LoVo (cell line): ENCODE results near the gene KIAA1328.

Experiments used
- DNase-seq: peaks from one replicate; pipeline ENCODE4 v3.0.0-alpha.2; 2016; ENCODE audit warnings: low spot score

Gene KIAA1328

GRCh38 chr18:37219257-37219656 is 390.3 kb downstream of the KIAA1328 start:
- DNase-seq = no peak

- no peak for DNase-seq
Observed at GRCh38 chr18:37222354-37222998, 393.5 kb downstream of the KIAA1328 start.

- no peak for DNase-seq
Observed at GRCh38 chr18:37222999-37223378, 394.1 kb downstream of the KIAA1328 start.

DNA sequence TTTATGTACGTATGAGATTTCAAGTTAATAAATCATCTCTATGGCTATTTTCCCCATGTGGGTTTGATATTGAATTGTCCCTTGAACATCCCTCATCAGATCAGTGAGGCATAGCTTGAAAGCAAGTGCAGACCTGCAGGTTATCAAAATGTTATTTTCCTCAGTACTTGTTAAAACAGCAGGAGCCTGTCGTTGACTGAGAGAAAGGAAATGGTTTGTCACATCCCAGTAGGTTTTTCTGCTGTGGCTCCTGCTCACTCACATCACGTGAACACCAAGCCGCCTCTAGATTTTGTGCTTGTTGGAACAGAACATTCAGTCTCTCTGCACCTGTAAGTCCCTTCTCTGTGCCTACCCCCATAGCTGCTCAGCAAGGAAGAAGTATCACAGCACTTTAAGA is 396.4 kb downstream of the KIAA1328 start:
- no peak for DNase-seq

DNA sequence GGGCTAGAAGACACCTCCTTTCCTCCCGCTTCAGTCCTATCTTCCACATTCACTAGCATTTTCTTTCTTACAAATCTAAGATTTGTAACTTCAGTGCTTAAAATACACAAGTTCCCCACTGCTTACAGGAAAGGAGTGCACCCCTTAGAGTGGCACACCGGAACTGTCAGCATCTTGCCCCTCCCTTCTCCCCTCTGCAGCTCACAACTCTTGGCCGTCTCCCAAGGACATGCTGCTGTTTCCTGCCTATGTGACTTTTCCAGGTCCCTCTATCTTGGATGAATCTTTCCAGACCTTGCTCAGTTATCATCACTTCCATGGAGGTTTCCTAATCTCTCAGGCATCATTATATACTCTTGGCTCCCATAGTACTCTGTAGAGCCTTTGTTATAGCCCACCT is 401.8 kb downstream of the KIAA1328 start:
- DNase-seq = no peak

GRCh38 chr18:37231251-37231650 is 402.3 kb downstream of the KIAA1328 start:
- no peak for DNase-seq

DNA sequence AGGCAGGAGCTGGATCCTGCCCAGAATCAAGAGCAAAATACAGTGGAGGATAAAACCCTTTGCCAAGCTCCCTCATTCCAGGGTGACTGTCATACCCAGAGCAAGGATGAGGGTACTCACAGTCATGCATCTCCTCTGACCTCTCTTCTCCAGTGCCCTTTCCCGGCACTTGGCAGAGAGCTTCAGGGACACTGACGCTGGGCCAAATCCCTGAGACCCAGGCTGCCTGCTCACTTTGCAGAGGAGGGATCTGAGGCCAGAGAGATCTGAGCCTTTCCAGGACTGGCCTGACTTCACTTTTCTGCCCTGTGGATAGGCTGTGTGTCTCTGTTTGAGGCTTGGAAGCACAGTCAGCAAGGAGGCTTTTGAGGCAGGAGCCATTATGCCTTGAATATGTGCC is 406.7 kb downstream of the KIAA1328 start:
- no peak for DNase-seq

- DNase-seq = no peak
Observed at GRCh38 chr18:37238282-37239108, 409.6 kb downstream of the KIAA1328 start.

DNA sequence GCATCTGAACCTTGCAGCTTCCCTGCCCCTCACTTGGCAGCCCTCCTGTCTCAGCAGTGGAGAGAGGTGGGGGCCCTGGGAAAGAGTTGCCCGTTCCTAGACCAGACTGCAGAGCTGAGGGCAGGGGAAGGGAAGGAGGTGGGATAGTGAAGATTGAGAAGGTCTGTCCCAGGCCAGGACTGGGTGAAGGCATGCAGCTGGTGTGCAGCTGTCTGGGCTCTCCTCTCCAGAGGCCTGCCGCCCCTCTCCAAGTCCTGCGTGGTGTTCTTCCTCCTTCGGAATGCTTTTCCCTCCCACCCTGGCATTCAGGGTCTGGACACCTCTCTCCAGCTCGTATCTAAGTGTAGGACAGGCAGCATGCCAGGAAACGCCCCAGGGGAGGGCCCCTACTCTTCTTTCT is 413.2 kb downstream of the KIAA1328 start:
- no peak for DNase-seq

DNA sequence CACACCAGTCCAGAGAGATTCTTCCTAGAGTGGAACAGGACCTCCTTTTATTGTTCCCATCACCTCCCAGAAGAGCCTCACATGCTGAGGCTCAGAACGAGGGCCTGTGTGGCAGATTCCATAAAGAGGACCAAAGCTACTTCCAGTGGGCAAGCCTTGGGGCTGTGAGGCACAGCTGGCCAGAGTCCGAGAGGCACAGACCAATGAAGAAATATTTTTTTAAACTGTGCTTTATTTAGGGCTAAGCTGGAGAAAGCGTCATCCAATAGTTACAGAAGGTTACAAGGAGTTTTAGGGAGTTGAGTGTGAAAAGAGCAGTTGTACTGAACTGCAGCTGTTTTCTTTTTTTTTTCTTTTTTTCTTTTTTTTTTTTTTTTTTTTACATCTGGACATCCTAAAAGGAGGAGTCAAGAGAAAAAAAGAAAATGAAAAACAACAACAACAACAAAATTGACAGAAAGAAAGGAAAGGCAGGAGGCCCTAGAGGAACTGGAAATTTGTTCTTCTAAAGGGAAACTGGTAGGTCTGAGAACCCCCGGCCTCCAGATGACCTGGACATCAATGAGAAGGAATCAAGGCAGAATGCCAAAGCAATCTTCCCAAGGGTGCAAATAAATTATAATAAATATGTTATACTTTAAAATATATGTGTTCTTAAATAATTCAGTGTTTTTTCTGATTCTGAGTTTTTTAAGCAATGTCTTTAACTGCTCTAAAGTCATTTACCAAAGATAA is 414.1 kb downstream of the KIAA1328 start:
- no peak for DNase-seq

DNA sequence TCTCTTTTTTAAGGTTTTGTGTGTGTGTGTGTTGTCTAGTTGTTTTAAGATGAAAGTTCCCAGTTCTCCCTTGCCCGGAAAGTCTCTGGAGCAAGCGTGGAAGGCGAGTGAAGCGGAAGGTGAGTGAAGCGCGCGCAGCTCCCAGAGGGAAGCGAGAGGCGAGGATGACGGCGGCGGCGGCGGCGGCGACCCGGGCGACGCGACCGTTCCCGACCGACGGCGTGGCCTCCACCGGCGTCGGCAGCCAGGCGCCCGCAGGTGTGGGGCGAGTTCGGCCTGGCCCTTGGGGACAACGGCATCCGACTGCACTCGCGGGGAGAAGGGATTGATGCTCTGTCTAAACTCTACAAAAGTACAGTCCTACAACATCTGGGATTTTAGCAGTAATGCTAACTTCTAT is 414.8 kb downstream of the KIAA1328 start:
- DNase-seq = no peak

- DNase-seq = no peak
Observed at GRCh38 chr18:37244618-37245017, 415.7 kb downstream of the KIAA1328 start.

DNA sequence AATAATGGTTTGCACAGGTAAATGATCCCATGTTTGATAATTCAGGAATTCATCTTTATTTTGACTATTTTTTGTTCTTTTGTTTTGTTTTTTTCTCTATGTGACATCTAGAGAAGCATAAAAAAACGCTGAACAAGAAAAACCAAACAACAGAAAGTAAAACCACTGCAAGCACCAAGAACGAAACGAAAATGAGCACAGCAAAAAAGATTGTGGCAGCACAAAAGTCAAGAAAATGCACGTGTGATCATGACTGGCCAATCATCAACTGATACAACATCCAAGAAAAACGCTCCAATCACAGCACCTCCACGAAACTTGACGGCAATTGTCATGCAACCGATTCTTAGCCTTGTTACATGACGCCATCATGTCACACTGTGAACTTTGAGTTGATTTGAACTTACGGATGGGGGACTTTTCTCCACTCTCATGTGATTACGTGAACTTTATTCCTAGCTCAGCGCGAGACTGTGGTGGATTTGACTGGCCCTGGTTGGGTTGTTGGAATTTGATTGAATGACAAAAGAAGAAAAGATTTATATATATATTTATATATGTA is 417.9 kb downstream of the KIAA1328 start:
- no peak for DNase-seq

DNA sequence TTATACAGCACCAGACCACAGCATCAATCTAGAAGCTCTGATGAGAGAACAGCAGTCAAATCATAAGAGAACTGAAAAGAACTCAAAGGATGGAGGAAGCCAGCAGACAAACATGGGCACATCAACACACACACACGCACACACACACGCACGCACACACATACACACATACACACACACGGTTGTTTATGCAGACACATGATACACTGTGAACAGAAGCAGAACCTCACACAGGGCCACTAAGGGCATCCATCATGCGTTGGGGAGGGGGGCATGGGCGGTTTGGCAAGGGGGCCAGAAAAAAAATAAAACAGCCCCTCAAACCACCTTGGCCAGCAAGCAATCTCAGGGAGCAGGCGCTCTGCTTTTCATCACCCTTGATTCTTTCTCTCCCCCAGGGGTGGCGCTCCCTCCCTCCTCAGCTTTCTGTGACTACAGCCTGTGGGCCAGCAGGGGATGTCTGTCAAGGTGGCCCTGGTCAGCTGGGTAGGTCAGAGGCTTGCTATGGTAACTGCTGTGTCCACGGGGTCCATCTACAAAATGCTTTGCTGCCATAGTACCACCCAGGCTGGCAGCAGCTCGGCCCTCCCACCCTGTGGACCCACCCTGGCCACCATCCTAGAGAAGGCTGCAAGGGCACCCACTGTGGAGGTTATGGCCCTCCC is 418.7 kb downstream of the KIAA1328 start:
- no peak for DNase-seq

DNA sequence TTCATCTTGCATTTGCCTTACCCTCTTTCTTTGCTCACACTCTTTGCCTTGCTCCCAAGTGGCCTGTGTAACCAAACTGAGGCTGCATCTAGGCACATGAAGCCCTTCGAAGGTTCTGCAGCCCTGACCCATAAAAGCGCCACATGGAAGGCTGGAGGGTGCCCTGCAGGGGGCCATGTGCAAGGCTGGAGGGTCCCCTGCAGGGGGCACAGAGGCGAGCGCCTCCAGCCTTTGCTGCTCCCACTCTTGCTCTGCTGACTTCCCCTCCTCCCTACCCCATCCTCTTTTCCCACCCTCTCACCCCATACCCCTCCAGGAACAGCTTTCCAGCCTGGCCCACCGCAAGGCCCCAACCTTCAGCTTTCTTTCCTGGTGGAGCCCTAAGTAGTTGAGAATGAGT is 419.4 kb downstream of the KIAA1328 start:
- DNase-seq = no peak

DNA sequence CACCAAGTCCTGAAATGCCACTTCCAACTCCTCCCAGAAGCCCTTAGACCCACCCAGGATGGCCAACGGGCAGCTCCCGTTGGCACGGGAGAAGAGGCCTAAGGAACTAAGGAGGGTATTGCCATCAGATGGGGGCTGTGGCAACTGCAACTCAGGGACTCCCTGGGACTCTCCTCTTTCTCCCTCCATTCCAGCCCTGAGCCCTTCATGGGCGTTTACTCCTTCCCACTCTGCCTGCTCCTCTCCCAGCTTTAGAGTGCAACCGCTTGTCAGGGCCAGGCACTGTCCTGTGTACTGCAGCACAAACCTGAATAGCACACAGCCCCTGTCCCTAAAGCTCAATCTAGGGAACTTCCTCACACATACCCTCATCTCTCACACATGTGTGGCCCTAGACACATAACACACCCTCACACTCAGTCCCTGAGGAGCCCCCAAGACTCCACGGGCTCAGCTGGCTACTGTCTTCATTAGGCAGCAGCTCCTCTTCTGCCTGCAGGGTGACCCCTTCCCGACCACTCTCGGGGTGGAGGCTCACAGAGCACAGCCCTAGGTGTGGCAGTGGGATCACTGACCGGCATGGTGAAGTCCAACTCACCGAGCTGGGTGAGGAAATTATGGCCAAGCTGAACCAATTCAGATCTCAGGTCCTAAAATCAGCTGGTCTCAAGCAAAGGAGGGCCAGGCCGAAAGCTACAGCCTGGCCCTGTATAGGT is 420.4 kb downstream of the KIAA1328 start:
- DNase-seq = no peak

- DNase-seq = no peak
Observed at GRCh38 chr18:37249895-37250618, 421.1 kb downstream of the KIAA1328 start.

DNA sequence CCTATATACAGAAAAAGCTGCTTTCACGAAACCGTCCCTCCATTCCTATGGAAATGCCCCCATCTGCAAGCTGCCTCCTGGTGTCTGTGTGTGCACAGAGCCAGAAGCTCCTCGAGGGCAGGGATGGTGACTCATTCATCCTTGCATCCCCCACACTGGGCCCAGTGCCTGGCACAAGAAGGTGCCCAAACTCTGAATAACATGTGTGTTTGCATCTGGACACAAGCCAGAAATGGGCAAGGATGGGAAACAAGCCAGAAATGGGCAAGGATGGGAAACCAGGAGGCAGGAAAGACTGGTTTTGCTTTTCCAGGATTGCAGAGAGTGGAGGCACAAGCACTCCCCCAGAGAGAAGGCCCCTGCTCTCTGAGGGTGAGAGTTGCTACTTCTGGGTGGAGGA is 422.8 kb downstream of the KIAA1328 start:
- no peak for DNase-seq

DNA sequence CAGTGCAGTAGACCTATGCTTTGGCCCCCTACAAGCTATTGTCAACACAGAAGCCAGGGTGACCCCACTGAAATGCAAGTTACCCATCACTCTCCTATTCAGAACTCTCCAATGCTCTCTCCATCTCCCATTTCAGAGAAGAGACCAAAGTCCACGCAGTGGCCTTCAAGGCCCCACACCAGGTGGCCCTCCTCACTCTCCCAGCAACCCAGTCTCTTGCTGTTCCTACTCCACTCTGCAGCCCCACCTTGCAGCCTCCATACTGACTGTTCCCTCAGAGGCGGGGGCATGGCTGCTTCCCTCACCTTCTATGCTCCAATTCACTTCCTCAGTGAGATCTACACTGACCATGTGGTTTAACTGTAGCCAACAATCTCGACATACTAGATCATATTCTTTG is 423.4 kb downstream of the KIAA1328 start:
- DNase-seq = no peak

DNA sequence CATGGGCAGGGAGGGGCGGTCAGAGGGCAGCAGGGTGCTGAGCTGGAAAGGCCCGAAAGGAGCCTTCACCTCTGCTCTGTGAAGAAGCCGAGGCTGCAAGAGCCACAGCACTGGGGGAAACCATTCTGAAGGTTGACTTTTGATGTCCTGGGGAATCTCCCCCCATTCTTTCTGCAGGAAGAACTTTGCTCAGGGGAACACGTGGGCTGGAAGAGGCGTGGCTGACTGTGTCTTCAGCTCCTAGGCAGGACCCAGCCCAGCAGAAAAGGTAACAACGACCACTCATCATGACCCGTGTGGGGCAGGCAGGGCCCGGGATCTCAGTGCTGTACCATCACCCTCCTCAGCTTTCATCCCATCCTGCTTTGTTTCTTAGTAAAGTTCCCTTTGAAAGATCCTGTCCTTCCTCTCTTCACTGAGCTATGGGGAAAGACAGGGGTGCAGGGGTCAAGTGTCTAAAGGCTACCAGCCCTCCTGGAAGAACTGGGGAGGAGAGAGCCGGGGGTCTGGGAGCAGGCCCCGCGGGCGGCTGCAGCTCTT is 424.0 kb downstream of the KIAA1328 start:
- no peak for DNase-seq
